GM06990 (cell line): ENCODE data around the gene HOXC4.

Source experiments
- DNase-seq: peaks from one replicate; pipeline ENCODE4 v3.0.0-alpha.2; 2011; ENCODE audit not compliant: insufficient read length; ENCODE audit errors: extremely low read depth
- H3K27me3 ChIP-seq: replicated peaks from 2 replicates; pipeline ENCODE4 v1.6.0; 2011; ENCODE audit warnings: low read length; ENCODE audit not compliant: control insufficient read depth, insufficient read depth
- H3K36me3 ChIP-seq: 2 replicates; pipeline ENCODE4 v1.5.1; 2011; ENCODE audit warnings: low read length; ENCODE audit not compliant: control insufficient read depth, insufficient read depth
- H3K4me3 ChIP-seq: replicated peaks from 2 replicates; pipeline ENCODE4 v1.5.1; 2011; ENCODE audit warnings: low read depth, mild to moderate bottlenecking, control low read depth, low read length
- CTCF ChIP-seq: IDR thresholded peaks from 2 replicates; pipeline ENCODE4 v1.5.1; 2011; ENCODE audit warnings: low read length, control low read depth, mild to moderate bottlenecking, inconsistent platforms; ENCODE audit not compliant: insufficient read depth, poor library complexity, severe bottlenecking

Gene HOXC4

GRCh38 chr12:54060975-54061778, 7.5 kb downstream of the HOXC4 start:
- TF ChIP-seq CTCF, result no peak
- Histone ChIP-seq H3K27me3 (no peaks in the 10 kb centered on the region), H3K36me3 (no peaks in the 10 kb centered on the region), H3K4me3 (no peak overlapping the region)
- DNase-seq, result no peak

GRCh38 chr12:54065677-54066076, 12.0 kb downstream of the HOXC4 start:
- Histone ChIP-seq H3K27me3 (no peaks in the 10 kb centered on the region), H3K36me3 (no peaks in the 10 kb centered on the region), H3K4me3 (no peak overlapping the region)
- TF ChIP-seq CTCF, result no peak
- no peak for DNase-seq

- Histone ChIP-seq H3K27me3 (no peaks in the 10 kb centered on the region), H3K36me3 (no peaks in the 10 kb centered on the region), H3K4me3 (no peak overlapping the region)
- no peak for TF ChIP-seq CTCF
- DNase-seq, result no peak
Measured at GRCh38 chr12:54066408-54066807, 12.8 kb downstream of the HOXC4 start.

GRCh38 chr12:54068418-54069070, 14.9 kb downstream of the HOXC4 start:
- no peak for TF ChIP-seq CTCF
- no peak for DNase-seq
- H3K4me3 ChIP-seq, result no peak overlapping the region
- H3K36me3 ChIP-seq, result no peaks in the 10 kb centered on the region
- no peaks in the 10 kb centered on the region for H3K27me3 ChIP-seq

GRCh38 chr12:54071942-54072341, 18.3 kb downstream of the HOXC4 start:
- Histone ChIP-seq H3K36me3 (no peaks in the 10 kb centered on the region), H3K27me3 (no peaks in the 10 kb centered on the region), H3K4me3 (no peak overlapping the region)
- no peak for TF ChIP-seq CTCF
- no peak for DNase-seq

- DNase-seq, result no peak
- no peak for TF ChIP-seq CTCF
- Histone ChIP-seq H3K4me3 (no peak overlapping the region), H3K27me3 (no peaks in the 10 kb centered on the region), H3K36me3 (no peaks in the 10 kb centered on the region)
Measured at GRCh38 chr12:54074308-54074707, 20.7 kb downstream of the HOXC4 start.
